ENCODE results near the gene VPS41. TPM values are rescaled to one million over a fixed set of nuclear protein-coding genes. Genes with fewer than 3 reads are reported as not detected.

VPS41 gene
- total and polyA plus RNA-seq, 4 donors: 71.1 to 97.3 (median 90.4) TPM

DNA sequence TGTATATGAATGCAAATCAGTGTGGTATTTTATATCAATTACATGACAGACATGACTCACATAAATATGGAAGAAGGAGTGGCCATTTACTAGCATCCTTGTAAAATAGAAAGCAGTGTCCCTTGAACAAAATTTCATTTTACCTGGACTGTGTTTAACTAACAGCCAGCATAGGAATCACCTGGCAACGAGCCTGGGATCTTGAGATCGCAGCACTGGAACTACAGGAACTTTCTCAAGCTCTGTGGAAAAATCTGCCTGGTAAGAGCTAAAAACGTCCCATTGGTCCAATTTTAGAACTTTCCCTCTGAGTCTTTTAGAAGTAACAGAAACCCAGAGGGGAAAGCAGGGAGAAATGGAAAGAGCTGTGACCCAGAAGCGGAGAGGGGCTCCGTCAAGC, 208.9 kb downstream of the VPS41 start:
- 75% methylated on average over 3 of the region's 5 CpGs for WGBS (ENCODE audit: insufficient coverage)
- Histone ChIP-seq H3K27ac (ENCODE audit: low read depth, low read length) (no peak overlapping the region), H3K4me3 (ENCODE audit: low read depth, low read length) (no peak overlapping the region)

DNA sequence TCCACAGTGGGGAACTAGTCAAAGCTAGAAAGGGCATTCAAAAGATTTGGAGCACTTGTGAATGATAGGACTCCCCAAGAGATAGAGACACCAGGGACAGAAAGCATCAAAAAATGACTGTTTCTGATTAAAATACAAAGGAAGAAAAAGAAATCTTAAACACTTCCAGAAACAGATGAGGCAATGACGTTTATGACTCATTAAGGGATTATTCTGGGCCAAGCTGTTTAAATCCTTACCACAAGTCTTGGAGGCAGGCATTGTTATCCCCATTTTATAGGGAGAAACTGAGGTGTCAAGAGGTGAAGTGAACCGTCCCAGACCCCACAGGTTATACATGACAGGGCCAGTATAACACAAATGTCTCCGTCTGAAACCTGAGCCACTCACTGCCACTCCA, 209.5 kb downstream of the VPS41 start:
- no peak overlapping the region for H3K4me3 ChIP-seq (ENCODE audit: low read depth, low read length)
- DNase-seq (ENCODE audit: low read depth in 4 of 6, low spot score in 6 of 6): no peak
- no peaks in the 10 kb centered on the region for H3K9me3 ChIP-seq (ENCODE audit: control insufficient read depth, insufficient read depth, low read length)
- no CpG with 5 or more reads among the region's 3 CpGs for WGBS (ENCODE audit: insufficient coverage)
- H3K27ac ChIP-seq (ENCODE audit: low read depth, low read length): no peak overlapping the region
- no peaks in the 10 kb centered on the region for H3K27me3 ChIP-seq (ENCODE audit: control insufficient read depth, insufficient read depth, low read length)
- no peaks in the 10 kb centered on the region for H3K36me3 ChIP-seq (ENCODE audit: control insufficient read depth, insufficient read depth, low read length)
- H3K4me1 ChIP-seq (ENCODE audit: control insufficient read depth, insufficient read depth, low read length): no peaks in the 10 kb centered on the region

More for the DNA sequence above, 208.9 kb downstream of the VPS41 start:
- H3K27me3 ChIP-seq (ENCODE audit: control insufficient read depth, insufficient read depth, low read length): no peaks in the 10 kb centered on the region
- no peak for DNase-seq (ENCODE audit: low read depth in 4 of 6, low spot score in 6 of 6)
- no peaks in the 10 kb centered on the region for H3K9me3 ChIP-seq (ENCODE audit: control insufficient read depth, insufficient read depth, low read length)
- H3K4me1 ChIP-seq (ENCODE audit: control insufficient read depth, insufficient read depth, low read length): no peaks in the 10 kb centered on the region
- H3K36me3 ChIP-seq (ENCODE audit: control insufficient read depth, insufficient read depth, low read length): no peaks in the 10 kb centered on the region

DNA sequence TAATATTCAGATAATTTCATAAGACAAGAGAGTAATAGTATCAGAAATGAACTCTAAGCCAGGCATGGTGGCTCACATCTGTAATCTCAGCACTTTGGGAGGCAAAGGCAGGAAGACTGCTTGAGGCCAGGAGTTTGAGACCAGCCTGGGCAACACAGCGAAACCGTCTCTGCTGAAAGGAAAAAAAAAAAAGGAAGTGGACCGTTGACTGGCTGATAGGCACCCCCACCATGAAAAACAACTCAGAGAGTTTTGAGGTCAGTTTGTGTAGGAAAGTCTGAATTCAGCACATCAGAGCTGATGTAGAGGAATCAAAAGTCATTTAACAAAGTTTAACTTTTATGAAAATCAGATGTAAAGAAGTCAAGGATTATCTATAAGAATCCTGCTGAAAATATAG, 214.7 kb downstream of the VPS41 start:
- Histone ChIP-seq H3K4me3 (ENCODE audit: low read depth, low read length) (no peak overlapping the region), H3K9me3 (ENCODE audit: control insufficient read depth, insufficient read depth, low read length) (no peaks in the 10 kb centered on the region), H3K27me3 (ENCODE audit: control insufficient read depth, insufficient read depth, low read length) (no peaks in the 10 kb centered on the region), H3K27ac (ENCODE audit: low read depth, low read length) (no peak overlapping the region), H3K4me1 (ENCODE audit: control insufficient read depth, insufficient read depth, low read length) (no peaks in the 10 kb centered on the region), H3K36me3 (ENCODE audit: control insufficient read depth, insufficient read depth, low read length) (no peaks in the 10 kb centered on the region)
- 63% methylated on average over 2 of the region's 3 CpGs for WGBS (ENCODE audit: insufficient coverage)
- DNase-seq (ENCODE audit: low read depth in 4 of 6, low spot score in 6 of 6): no peak

DNA sequence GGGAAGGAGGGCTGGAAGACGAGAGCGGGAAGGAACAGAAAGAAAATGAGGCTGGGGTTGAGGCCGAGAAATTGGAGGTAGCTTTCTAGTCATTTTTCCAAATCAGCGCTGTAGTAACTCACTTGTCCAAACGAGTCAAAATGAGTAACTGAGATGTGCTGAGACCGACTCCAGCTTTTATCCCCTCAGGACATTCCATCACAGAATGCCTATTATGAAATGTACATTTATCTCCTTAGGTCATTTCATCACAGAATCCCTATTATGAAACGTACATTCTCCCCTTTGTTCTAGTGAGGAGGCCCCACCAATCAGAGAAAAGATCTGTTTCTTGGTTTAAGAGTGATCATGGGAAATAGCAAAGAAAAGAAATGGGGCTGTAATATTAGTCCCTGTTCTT, 222.1 kb downstream of the VPS41 start:
- no peaks in the 10 kb centered on the region for H3K27me3 ChIP-seq (ENCODE audit: control insufficient read depth, insufficient read depth, low read length)
- DNase-seq (ENCODE audit: low read depth in 4 of 6, low spot score in 6 of 6): no peak
- WGBS (ENCODE audit: insufficient coverage): 96% methylated on average over 6 of the region's 7 CpGs
- H3K4me3 ChIP-seq (ENCODE audit: low read depth, low read length): no peak overlapping the region
- H3K27ac ChIP-seq (ENCODE audit: low read depth, low read length): no peak overlapping the region
- no peaks in the 10 kb centered on the region for H3K36me3 ChIP-seq (ENCODE audit: control insufficient read depth, insufficient read depth, low read length)
- no peaks in the 10 kb centered on the region for H3K9me3 ChIP-seq (ENCODE audit: control insufficient read depth, insufficient read depth, low read length)
- H3K4me1 ChIP-seq (ENCODE audit: control insufficient read depth, insufficient read depth, low read length): no peaks in the 10 kb centered on the region

DNA sequence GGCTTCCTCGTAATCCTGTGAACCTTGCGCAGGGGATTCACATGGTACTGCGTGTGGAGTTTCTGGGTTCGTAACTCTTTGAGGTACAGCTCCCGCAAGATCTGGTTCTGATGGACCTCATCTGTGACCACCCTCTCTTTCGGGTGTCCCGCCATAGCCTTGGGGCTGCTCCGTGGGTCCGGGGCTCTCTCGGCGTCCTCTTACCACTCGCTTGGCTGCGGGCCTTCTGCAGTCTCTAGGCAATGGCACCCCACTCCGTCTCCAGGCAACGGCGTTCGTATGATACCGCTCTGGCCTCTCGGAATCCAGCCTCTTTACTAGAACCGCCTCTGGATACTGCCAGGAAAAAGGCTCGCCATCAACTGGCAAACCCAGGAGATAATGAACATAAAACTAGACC, 223.1 kb downstream of the VPS41 start:
- H3K27ac ChIP-seq (ENCODE audit: low read depth, low read length): no peak overlapping the region
- H3K36me3 ChIP-seq (ENCODE audit: control insufficient read depth, insufficient read depth, low read length): no peaks in the 10 kb centered on the region
- no peak overlapping the region for H3K4me3 ChIP-seq (ENCODE audit: low read depth, low read length)
- DNase-seq (ENCODE audit: low read depth in 4 of 6, low spot score in 6 of 6): no peak
- 98% methylated on average over 21 of the region's 21 CpGs for WGBS (ENCODE audit: insufficient coverage)
- no peaks in the 10 kb centered on the region for H3K27me3 ChIP-seq (ENCODE audit: control insufficient read depth, insufficient read depth, low read length)
- H3K4me1 ChIP-seq (ENCODE audit: control insufficient read depth, insufficient read depth, low read length): no peaks in the 10 kb centered on the region
- H3K9me3 ChIP-seq (ENCODE audit: control insufficient read depth, insufficient read depth, low read length): no peaks in the 10 kb centered on the region

DNA sequence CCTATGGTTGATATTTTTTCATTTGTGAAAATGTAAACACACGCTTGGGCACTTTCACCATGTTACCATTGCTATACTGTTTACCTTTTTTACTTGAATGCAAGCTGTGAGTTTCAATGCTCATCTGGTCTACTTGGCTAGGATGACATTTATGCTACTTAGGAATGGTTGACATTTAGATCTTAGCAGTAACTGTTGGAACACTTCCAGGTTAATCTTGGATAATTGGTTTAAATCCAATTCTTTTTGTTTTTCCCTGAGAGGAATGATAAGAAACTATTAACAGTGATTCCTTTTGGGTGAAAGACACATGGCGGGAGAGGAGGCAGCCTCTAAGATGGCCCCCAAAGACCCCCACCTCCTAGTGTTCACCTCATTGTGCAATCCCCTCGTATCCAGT, 226.4 kb downstream of the VPS41 start:
- Histone ChIP-seq H3K4me1 (ENCODE audit: control insufficient read depth, insufficient read depth, low read length) (no peaks in the 10 kb centered on the region), H3K4me3 (ENCODE audit: low read depth, low read length) (no peak overlapping the region), H3K27ac (ENCODE audit: low read depth, low read length) (no peak overlapping the region), H3K9me3 (ENCODE audit: control insufficient read depth, insufficient read depth, low read length) (no peaks in the 10 kb centered on the region), H3K27me3 (ENCODE audit: control insufficient read depth, insufficient read depth, low read length) (no peaks in the 10 kb centered on the region), H3K36me3 (ENCODE audit: control insufficient read depth, insufficient read depth, low read length) (no peaks in the 10 kb centered on the region)
- no CpG with 5 or more reads among the region's 3 CpGs for WGBS (ENCODE audit: insufficient coverage)
- peak in 2 of 6 donors; percentile 13 to 78 for DNase-seq (ENCODE audit: low read depth in 4 of 6, low spot score in 6 of 6)

DNA sequence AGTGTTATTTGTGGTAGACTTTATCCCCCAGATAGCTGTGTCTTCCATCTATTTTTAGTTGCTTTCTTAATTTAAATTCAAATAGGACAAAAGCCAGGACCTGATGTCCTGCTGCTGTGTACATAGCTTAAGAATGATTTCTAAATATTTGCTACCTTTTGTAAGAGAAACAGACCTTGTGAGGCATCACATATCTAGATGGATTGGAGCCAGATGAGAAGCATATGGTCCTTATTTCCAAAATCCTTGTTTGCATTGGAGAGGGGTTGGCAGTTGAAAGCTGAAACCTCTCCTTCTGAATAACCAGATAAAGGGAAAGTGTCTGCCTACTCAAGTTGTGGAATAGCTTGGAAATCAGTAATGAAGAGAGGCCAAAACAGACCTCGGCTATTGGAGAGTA, 227.1 kb downstream of the VPS41 start:
- no peak overlapping the region for H3K27ac ChIP-seq (ENCODE audit: low read depth, low read length)
- no peaks in the 10 kb centered on the region for H3K4me1 ChIP-seq (ENCODE audit: control insufficient read depth, insufficient read depth, low read length)
- H3K9me3 ChIP-seq (ENCODE audit: control insufficient read depth, insufficient read depth, low read length): no peaks in the 10 kb centered on the region
- no peak overlapping the region for H3K4me3 ChIP-seq (ENCODE audit: low read depth, low read length)
- 100% methylated on average over 1 of the region's 1 CpG for WGBS (ENCODE audit: insufficient coverage)
- no peaks in the 10 kb centered on the region for H3K27me3 ChIP-seq (ENCODE audit: control insufficient read depth, insufficient read depth, low read length)
- no peaks in the 10 kb centered on the region for H3K36me3 ChIP-seq (ENCODE audit: control insufficient read depth, insufficient read depth, low read length)
- peak in 1 of 6 donors; percentile 68 for DNase-seq (ENCODE audit: low read depth in 4 of 6, low spot score in 6 of 6)

DNA sequence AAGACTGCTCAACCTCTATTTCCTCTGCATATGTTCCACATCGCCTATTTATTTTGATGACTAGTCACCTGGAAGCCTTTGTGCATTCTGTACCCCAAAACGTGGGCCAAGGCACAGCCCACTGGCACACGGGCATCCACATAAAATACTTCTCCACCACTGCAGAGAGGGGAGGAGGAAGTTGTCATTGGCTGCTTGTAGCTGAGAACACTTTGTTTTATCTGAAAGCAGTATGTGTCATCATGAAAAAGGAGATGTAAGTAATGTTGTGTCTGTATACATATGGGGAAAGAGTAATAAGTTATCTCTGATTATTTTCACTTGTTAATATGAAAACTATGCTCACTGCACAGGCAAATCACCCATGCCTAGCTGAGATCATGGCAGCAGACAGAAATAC, 229.6 kb downstream of the VPS41 start:
- peaks cover 6% of the 10 kb centered on the region for H3K4me1 ChIP-seq (ENCODE audit: control insufficient read depth, insufficient read depth, low read length)
- no peaks in the 10 kb centered on the region for H3K27me3 ChIP-seq (ENCODE audit: control insufficient read depth, insufficient read depth, low read length)
- H3K27ac ChIP-seq (ENCODE audit: low read depth, low read length): no peak overlapping the region
- no CpG with 5 or more reads among the region's 3 CpGs for WGBS (ENCODE audit: insufficient coverage)
- H3K9me3 ChIP-seq (ENCODE audit: control insufficient read depth, insufficient read depth, low read length): no peaks in the 10 kb centered on the region
- no peak for DNase-seq (ENCODE audit: low read depth in 4 of 6, low spot score in 6 of 6)
- H3K36me3 ChIP-seq (ENCODE audit: control insufficient read depth, insufficient read depth, low read length): no peaks in the 10 kb centered on the region
- no peak overlapping the region for H3K4me3 ChIP-seq (ENCODE audit: low read depth, low read length)

DNA sequence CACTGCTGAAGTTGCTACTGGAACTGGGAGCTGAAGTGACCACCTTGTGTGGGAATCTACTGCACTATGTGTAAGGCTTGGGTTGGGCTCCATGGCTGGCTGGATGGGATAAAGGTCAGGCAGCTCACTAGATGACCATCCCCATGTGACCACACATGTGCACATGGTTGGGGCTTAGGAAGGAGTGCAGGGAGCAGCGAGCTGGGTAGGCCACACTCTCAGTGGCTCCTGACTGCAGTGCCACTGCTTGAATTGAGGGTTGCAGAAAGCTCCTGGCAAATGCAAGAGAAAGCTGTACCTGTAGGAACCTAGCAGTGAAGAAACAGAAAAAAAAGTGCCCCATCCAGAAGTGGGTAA, 230.3 kb downstream of the VPS41 start:
- Histone ChIP-seq H3K36me3 (ENCODE audit: control insufficient read depth, insufficient read depth, low read length) (no peaks in the 10 kb centered on the region), H3K4me3 (ENCODE audit: low read depth, low read length) (no peak overlapping the region), H3K27ac (ENCODE audit: low read depth, low read length) (no peak overlapping the region), H3K27me3 (ENCODE audit: control insufficient read depth, insufficient read depth, low read length) (no peaks in the 10 kb centered on the region), H3K4me1 (ENCODE audit: control insufficient read depth, insufficient read depth, low read length) (peaks cover 6% of the 10 kb centered on the region), H3K9me3 (ENCODE audit: control insufficient read depth, insufficient read depth, low read length) (no peaks in the 10 kb centered on the region)
- 90% methylated on average over 1 of the region's 1 CpG for WGBS (ENCODE audit: insufficient coverage)
- no peak for DNase-seq (ENCODE audit: low read depth in 4 of 6, low spot score in 6 of 6)

DNA sequence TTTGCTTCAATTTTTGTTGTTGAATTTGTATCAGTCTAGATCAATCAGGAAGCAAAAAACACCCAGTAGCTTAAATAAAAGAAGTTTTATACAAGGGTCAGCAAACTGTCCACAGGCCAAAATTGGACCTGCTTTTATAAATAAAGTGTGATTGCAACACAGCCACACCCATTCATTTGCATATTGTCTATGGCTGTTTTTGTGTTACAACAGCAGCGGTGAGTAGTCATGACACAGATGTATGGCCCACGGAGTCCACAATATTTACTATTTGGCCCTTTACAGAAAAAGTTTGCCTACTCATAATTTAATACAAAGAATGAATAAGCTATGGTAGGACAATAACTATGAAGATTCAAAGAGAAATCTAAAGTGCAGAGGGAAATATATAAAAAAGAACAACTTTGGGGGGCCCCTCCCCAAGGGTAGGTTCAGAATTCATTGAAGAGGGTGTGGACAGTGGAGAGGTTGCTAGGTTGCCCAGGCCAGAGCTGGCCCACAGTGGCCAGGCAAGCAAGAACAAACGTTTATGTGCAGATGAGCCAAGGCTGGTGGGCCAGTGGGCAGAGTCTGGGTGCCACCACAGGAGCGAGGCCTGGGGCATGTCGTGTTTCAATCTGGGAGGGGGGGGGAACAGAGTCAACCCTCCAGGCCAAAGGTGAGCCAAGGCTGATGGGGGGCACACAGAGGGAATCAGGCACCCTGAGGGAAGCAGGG, 230.9 kb downstream of the VPS41 start:
- 92% methylated on average over 3 of the region's 5 CpGs for WGBS (ENCODE audit: insufficient coverage)
- DNase-seq (ENCODE audit: low read depth in 4 of 6, low spot score in 6 of 6): no peak
- Histone ChIP-seq H3K27me3 (ENCODE audit: control insufficient read depth, insufficient read depth, low read length) (no peaks in the 10 kb centered on the region), H3K4me3 (ENCODE audit: low read depth, low read length) (no peak overlapping the region), H3K4me1 (ENCODE audit: control insufficient read depth, insufficient read depth, low read length) (peaks cover 6% of the 10 kb centered on the region), H3K27ac (ENCODE audit: low read depth, low read length) (no peak overlapping the region), H3K9me3 (ENCODE audit: control insufficient read depth, insufficient read depth, low read length) (no peaks in the 10 kb centered on the region), H3K36me3 (ENCODE audit: control insufficient read depth, insufficient read depth, low read length) (no peaks in the 10 kb centered on the region)
